Liver (tissue), 3 donors: Measurements from ENCODE around the gene CCDC61.

Source experiments
- EGR1 ChIP-seq, 2 donors: IDR thresholded peaks; 2 replicates each; pipeline ENCODE4 v1.6.1; 2016 to 2018; ENCODE audit warnings: antibody characterized with exemption in 2 of 2, low read depth in 2 of 2
- JUND ChIP-seq, 2 donors: IDR thresholded peaks; 2 replicates each; pipeline ENCODE4 v1.6.1; 2016; ENCODE audit warnings: antibody characterized with exemption in 2 of 2
- RXRA ChIP-seq, 2 donors: IDR thresholded peaks; 2 replicates each; pipeline ENCODE4 v1.6.1; 2017 to 2018; ENCODE audit warnings: antibody characterized with exemption in 2 of 2, mild to moderate bottlenecking in 1 of 2
- SP1 ChIP-seq: IDR thresholded peaks from 2 replicates; pipeline ENCODE4 v1.6.1; 2018; ENCODE audit warnings: antibody characterized with exemption, mild to moderate bottlenecking
- TAF1 ChIP-seq: conservative IDR thresholded peaks from 2 replicates; pipeline ENCODE4 v1.6.1; 2016; ENCODE audit warnings: antibody characterized with exemption, mild to moderate bottlenecking
- ZBTB33 ChIP-seq: IDR thresholded peaks from 2 replicates; pipeline ENCODE4 v1.6.1; 2016; ENCODE audit warnings: antibody characterized with exemption
- TF ChIP-seq, protein P1 (sequence below): fragments of 150-350 bp; IDR thresholded peaks from 2 replicates; pipeline ENCODE4 v1.5.1; 2017; ENCODE audit warnings: improper control_type of control experiment, low read depth, low read length; ENCODE audit not compliant: missing input control
- TF ChIP-seq, protein P2 (sequence below): IDR thresholded peaks from 2 replicates; pipeline ENCODE4 v1.6.1; 2016; ENCODE audit warnings: antibody characterized with exemption
- TF ChIP-seq, protein P3 (sequence below): IDR thresholded peaks from 2 replicates; pipeline ENCODE4 v1.6.1; 2016; ENCODE audit warnings: antibody characterized with exemption
- donor health status: healthy.
- donor health status: healthy.

GRCh38 chr19:45952686-45953505 lies 42.4 kb upstream of the CCDC61 start:
- TF ChIP-seq SP1 (no peak), TAF1 (no peak), RXRA (IDR thresholded peaks at IDR 0.05) (no peak), JUND (IDR thresholded peaks at IDR 0.05) (no peak), EGR1 (IDR thresholded peaks at IDR 0.05; ENCODE audit: low read depth in 2 of 2) (no peak), ZBTB33 (no peak)
- TF ChIP-seq, protein P1, sequence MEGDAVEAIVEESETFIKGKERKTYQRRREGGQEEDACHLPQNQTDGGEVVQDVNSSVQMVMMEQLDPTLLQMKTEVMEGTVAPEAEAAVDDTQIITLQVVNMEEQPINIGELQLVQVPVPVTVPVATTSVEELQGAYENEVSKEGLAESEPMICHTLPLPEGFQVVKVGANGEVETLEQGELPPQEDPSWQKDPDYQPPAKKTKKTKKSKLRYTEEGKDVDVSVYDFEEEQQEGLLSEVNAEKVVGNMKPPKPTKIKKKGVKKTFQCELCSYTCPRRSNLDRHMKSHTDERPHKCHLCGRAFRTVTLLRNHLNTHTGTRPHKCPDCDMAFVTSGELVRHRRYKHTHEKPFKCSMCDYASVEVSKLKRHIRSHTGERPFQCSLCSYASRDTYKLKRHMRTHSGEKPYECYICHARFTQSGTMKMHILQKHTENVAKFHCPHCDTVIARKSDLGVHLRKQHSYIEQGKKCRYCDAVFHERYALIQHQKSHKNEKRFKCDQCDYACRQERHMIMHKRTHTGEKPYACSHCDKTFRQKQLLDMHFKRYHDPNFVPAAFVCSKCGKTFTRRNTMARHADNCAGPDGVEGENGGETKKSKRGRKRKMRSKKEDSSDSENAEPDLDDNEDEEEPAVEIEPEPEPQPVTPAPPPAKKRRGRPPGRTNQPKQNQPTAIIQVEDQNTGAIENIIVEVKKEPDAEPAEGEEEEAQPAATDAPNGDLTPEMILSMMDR, result no peak
- TF ChIP-seq, protein P2, sequence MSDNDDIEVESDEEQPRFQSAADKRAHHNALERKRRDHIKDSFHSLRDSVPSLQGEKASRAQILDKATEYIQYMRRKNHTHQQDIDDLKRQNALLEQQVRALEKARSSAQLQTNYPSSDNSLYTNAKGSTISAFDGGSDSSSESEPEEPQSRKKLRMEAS, result no peak
- TF ChIP-seq, protein P3, sequence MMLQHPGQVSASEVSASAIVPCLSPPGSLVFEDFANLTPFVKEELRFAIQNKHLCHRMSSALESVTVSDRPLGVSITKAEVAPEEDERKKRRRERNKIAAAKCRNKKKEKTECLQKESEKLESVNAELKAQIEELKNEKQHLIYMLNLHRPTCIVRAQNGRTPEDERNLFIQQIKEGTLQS, result no peak
